ES-I3 (cell line): ENCODE measurements around the gene C1QTNF2.

Source experiments
- H3K36me3 ChIP-seq: 2 replicates; pipeline ENCODE4 v1.6.1; 2013; ENCODE audit warnings: mild to moderate bottlenecking, low read length, control low read depth, moderate library complexity; ENCODE audit not compliant: insufficient read depth
- H3K4me1 ChIP-seq: 2 replicates; pipeline ENCODE4 v1.6.1; 2013; ENCODE audit warnings: mild to moderate bottlenecking, control low read depth, low read length; ENCODE audit not compliant: insufficient read depth
- H3K9ac ChIP-seq: 2 replicates; pipeline ENCODE4 v1.6.1; 2013; ENCODE audit warnings: low read depth, mild to moderate bottlenecking, low read length, moderate library complexity
- H3K9me3 ChIP-seq: 2 replicates; pipeline ENCODE4 v1.6.1; 2013; ENCODE audit warnings: mild to moderate bottlenecking, low read length, moderate library complexity; ENCODE audit not compliant: control insufficient read depth, insufficient read depth

The C1QTNF2 gene

DNA sequence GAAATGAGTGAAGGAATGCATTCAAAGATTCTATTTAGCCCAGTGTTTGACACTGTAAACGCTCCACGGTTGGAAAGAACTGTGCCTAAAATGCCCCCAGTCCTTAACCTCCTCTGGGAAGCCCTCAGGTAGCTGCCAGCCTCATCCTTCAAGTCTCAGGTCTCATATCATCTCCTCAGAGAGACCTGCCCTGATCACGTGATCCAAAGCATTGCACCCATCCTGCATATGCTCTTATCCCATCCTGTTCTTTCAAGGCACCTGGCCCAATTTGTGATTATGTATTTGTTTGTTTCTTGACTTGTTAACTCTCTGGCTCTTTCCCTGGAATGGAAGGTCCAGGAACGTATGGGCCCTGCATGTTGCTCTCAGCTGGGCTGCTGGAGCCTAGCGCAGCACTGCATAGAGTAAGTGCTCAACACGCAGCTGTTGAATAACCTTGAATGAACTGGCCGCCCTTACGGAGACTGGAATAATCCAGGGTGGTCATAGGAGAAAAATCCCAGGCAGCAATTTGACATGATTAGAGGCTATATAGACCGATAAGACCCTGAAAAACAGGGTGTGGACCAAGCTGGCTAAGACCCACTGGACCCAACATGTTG is 8.7 kb downstream of the C1QTNF2 start:
- H3K4me1 ChIP-seq, result peaks cover 16% of the 10 kb centered on the region; the same call in 1 of the 2 replicates
- H3K9ac ChIP-seq, result no peak overlapping the region
- H3K36me3 ChIP-seq, result no peaks in the 10 kb centered on the region
- H3K9me3 ChIP-seq, result no peaks in the 10 kb centered on the region

DNA sequence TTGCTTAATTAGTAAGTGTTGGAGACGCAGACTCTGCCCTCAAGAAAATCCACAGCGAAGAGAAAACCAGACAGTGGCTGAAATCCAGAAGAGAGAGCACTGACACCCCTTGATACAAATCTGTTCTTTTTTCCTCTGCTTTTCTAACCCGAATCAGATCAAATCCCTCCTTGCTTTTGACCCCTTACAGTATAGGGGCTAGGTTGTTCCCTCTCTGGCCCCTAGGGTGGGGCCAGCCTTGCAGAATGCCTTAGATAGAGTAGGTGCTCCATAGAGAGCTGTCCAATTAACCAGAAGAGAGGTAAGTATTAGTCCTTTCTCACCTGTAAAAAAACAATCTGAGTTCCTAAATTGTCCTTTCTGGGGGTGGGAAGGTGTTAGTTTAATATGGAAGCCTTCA is 10.1 kb downstream of the C1QTNF2 start:
- Histone ChIP-seq H3K9ac (no peak overlapping the region), H3K9me3 (no peaks in the 10 kb centered on the region), H3K36me3 (no peaks in the 10 kb centered on the region), H3K4me1 (peaks cover 16% of the 10 kb centered on the region; the same call in 1 of the 2 replicates)

GRCh38 chr5:160359816-160360215 is 10.6 kb downstream of the C1QTNF2 start:
- Histone ChIP-seq H3K9ac (no peak overlapping the region), H3K36me3 (no peaks in the 10 kb centered on the region), H3K4me1 (peaks cover 16% of the 10 kb centered on the region; the same call in 1 of the 2 replicates), H3K9me3 (no peaks in the 10 kb centered on the region)

DNA sequence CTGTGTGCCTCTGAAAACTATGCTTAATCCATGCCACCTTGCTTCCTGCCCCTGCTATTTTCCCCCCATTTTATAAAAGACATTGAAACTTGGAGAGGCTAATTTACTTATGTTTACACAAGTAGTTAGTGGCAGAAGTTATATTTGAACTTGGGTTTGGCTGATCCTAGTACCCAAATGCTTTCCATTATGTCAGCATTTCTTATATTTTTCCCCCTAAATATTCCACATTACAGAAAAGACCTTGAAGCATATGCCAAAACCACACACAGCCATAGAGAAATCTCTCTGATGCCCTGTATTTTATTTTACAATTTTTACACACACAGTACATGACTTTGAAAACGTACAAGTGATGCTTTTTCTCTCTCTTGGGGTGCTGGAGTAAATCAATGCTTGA is 11.2 kb downstream of the C1QTNF2 start:
- peaks cover 16% of the 10 kb centered on the region; the same call in 1 of the 2 replicates for H3K4me1 ChIP-seq
- H3K36me3 ChIP-seq, result no peaks in the 10 kb centered on the region
- H3K9ac ChIP-seq, result no peak overlapping the region
- H3K9me3 ChIP-seq, result no peaks in the 10 kb centered on the region

GRCh38 chr5:160357861-160358411 is 12.5 kb downstream of the C1QTNF2 start:
- H3K9ac ChIP-seq, result no peak overlapping the region
- H3K4me1 ChIP-seq, result peaks cover 13% of the 10 kb centered on the region; the same call in 1 of the 2 replicates
- H3K9me3 ChIP-seq, result no peaks in the 10 kb centered on the region
- H3K36me3 ChIP-seq, result no peaks in the 10 kb centered on the region

- Histone ChIP-seq H3K4me1 (peaks cover 13% of the 10 kb centered on the region; the same call in 1 of the 2 replicates), H3K9ac (no peak overlapping the region), H3K9me3 (no peaks in the 10 kb centered on the region), H3K36me3 (no peaks in the 10 kb centered on the region)
These were observed 13.0 kb downstream of the C1QTNF2 start for GRCh38 chr5:160357394-160357793.

DNA sequence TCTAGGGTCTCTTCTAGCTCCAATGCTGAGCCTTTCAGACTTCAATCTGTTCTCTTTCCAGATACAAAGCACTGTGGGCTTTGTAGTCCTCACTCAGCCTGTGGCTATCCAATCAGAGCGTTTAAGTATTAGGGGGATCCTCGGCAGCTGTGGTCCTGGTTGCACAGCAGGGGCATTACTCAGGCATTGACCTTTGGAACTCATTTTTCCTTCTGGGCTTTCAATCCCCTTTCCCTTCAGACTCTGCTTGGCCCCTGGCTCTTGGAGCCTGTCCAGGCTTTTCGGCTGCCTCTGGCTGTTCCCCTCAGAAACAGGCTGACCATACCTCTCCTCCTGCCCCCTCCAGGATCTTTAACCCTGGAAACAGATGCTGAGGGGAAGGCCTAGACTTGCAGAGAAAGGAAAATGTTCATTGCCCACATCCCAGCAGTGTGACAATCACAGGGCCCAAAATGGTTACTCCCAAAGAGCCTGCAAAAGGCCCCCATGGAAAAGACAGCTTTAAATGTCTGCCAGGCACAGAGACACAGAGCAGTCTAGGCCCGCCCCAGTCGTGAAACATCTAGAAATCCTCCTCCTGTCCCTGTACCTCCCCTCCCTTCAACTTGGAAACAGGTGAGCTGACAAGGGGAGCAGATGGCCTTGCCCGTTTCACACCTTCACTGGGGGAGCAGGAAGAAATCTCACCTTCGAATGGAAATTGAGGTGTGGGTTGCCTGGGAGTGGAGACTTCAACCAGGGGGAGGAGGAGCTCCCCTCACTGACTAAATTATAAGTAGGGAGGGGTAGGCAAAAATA is 13.7 kb downstream of the C1QTNF2 start:
- H3K9ac ChIP-seq, result no peak overlapping the region
- H3K36me3 ChIP-seq, result no peaks in the 10 kb centered on the region
- H3K4me1 ChIP-seq, result peaks cover 13% of the 10 kb centered on the region; the same call in 1 of the 2 replicates
- no peaks in the 10 kb centered on the region for H3K9me3 ChIP-seq

DNA sequence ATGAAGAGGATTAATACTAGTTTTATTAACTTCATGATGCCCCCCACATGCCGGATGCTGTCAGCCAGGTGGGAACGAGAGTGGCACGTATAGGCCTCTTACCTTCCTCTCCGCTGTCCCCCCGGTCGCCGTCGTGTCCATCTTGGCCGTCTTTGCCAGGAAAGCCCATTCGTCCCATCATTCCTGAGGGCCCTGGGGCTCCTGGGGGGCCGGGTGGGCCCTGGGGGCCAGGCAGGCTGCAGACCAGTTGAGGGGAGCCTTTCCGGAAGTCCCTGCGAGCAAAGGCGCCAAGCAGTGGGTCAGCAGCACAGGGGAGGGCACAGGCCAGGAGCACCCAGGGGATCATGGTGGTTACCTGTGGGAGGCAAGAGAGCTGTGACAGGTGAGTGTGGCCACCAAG is 15.8 kb downstream of the C1QTNF2 start:
- 0 out of 2 replicates have a peak, but pooled peaks cover 7% of the 10 kb centered on the region for H3K4me1 ChIP-seq
- no peak overlapping the region for H3K9ac ChIP-seq
- H3K36me3 ChIP-seq, result no peaks in the 10 kb centered on the region
- H3K9me3 ChIP-seq, result no peaks in the 10 kb centered on the region

DNA sequence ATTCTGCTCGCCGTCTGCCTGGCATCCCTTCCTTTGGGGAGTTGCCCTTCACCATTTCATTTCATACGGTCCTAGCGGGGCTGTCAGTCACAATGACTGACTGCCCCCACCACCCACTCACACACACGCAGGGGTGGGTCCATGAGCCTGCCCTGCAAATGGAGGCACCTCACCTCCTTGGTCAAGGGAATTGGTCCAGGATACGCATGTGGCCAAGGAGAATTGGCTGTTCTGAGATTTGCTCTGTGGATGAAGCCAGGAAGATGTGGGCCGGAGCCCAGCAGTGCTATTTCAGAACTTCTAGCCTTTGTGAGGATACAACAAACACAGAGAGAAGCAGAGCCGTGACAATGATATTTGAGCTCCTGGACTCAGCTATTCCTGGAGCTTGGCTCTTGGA is 17.0 kb downstream of the C1QTNF2 start:
- Histone ChIP-seq H3K36me3 (no peaks in the 10 kb centered on the region), H3K9ac (no peak overlapping the region), H3K9me3 (no peaks in the 10 kb centered on the region), H3K4me1 (no peaks in the 10 kb centered on the region)

DNA sequence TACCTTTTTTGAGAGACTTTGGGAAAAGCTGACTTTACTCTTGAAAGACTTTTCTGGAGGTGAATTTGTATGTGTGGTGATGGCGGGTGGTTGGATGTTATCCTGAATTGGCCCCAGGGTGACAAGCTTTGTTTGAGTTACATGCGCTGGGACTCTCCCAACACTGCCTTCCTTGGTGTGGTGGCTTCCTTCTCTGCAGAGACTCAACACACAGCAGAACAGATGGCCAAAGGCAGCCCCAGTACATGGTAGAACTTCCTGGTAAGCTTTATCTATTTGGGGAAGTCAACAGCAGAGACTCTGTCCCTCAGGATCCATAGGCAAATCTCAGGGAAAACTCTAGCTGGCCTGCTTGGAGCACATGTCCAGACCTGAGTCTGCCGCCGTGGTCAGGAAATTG is 18.1 kb downstream of the C1QTNF2 start:
- Histone ChIP-seq H3K9ac (no peak overlapping the region), H3K4me1 (no peaks in the 10 kb centered on the region), H3K36me3 (no peaks in the 10 kb centered on the region), H3K9me3 (no peaks in the 10 kb centered on the region)

DNA sequence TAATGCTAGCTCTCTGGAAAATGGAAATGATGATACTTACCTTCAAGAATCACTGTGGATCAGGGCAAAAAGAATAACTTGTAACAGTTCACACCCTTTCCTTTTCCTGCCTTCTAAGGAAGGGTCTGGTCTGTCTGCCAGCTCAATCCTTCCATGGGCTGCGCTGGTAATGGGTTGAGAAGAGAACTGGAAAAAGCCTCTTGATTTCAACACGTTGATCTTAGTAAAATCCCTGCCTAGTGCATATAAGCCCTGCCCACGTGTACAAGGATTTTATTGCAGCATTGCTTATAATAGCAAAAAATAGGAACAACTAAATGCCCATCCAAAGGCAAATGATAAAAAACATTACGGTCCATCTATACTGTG is 20.5 kb downstream of the C1QTNF2 start:
- Histone ChIP-seq H3K9me3 (no peaks in the 10 kb centered on the region), H3K9ac (no peak overlapping the region), H3K4me1 (no peaks in the 10 kb centered on the region; the same call in 1 of the 2 replicates), H3K36me3 (no peaks in the 10 kb centered on the region)

- no peaks in the 10 kb centered on the region for H3K9me3 ChIP-seq
- no peaks in the 10 kb centered on the region; the same call in 1 of the 2 replicates for H3K4me1 ChIP-seq
- H3K9ac ChIP-seq, result no peak overlapping the region
- H3K36me3 ChIP-seq, result no peaks in the 10 kb centered on the region
These were observed 21.0 kb downstream of the C1QTNF2 start for GRCh38 chr5:160349249-160349934.

GRCh38 chr5:160348080-160348479 is 22.3 kb downstream of the C1QTNF2 start:
- no peak overlapping the region for H3K9ac ChIP-seq
- H3K9me3 ChIP-seq, result no peaks in the 10 kb centered on the region
- H3K4me1 ChIP-seq, result no peaks in the 10 kb centered on the region; the same call in 1 of the 2 replicates
- H3K36me3 ChIP-seq, result no peaks in the 10 kb centered on the region

GRCh38 chr5:160347448-160347847 is 23.0 kb downstream of the C1QTNF2 start:
- no peaks in the 10 kb centered on the region; the same call in 1 of the 2 replicates for H3K4me1 ChIP-seq

More at GRCh38 chr5:160347448-160347847, 23.0 kb downstream of the C1QTNF2 start:
- no peak overlapping the region for H3K9ac ChIP-seq
- H3K36me3 ChIP-seq, result no peaks in the 10 kb centered on the region
- H3K9me3 ChIP-seq, result no peaks in the 10 kb centered on the region
